Measurements from ENCODE around the gene WFDC1. TPM values are rescaled to one million over a fixed set of nuclear protein-coding genes. Genes with fewer than 3 reads are reported as not detected.

Gene WFDC1
- total and polyA plus RNA-seq, 10 of the 15 experiments (the other 5 are each of a cell fraction or from before 2014, with no cell fraction given): not detected

DNA sequence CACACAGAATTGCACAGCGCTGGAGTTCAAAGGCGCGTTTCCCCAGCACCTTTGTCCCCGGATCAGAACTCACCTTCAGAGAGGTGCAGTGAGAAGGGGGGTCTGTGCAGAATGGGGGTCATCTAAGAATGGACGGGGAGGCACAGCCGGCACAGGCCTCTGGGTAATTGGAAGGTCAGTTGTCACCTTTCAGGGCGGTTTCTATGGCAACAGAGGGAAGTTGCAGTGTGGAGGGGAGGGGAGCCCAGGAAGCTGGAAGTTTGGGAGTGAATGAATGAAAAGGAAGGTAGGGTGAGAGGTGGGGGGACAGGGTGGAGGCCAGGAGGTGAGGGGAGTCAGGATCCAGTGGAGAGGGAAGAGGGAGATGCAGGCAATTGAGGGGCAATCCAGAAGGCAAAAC, 42.5 kb upstream of the WFDC1 start:
- Histone ChIP-seq H3K9me3 (replicated peaks; ENCODE audit: control insufficient read depth, insufficient read depth, low read length) (no peaks in the 10 kb centered on the region), H3K9ac (ENCODE audit: control insufficient read depth, insufficient read depth, low read length) (no peak overlapping the region), H3K4me3 (no peak overlapping the region), H3K4me2 (ENCODE audit: control insufficient read depth, insufficient read depth) (no peak overlapping the region), H4K20me1 (ENCODE audit: control insufficient read depth, insufficient read depth) (no peaks in the 10 kb centered on the region), H2AFZ (ENCODE audit: control insufficient read depth, low read depth, low read length) (no peak overlapping the region), H3K79me2 (ENCODE audit: control insufficient read depth, insufficient read depth, low read length) (no peaks in the 10 kb centered on the region), H3K27me3 (replicated peaks in 1 of 2; ENCODE audit: control insufficient read depth in 2 of 2, insufficient read depth in 2 of 2, low read length in 1 of 2) (peaks cover 0 to 5% of the 10 kb centered on the region in 2 experiments; a peak in 2 of 4 replicates), H3K27ac (ENCODE audit: control insufficient read depth, insufficient read depth) (no peak overlapping the region), H3K4me1 (ENCODE audit: control insufficient read depth, insufficient read depth, low read length) (no peaks in the 10 kb centered on the region), H3K36me3 (ENCODE audit: control insufficient read depth in 2 of 2, insufficient read depth in 2 of 2, low read length in 1 of 2) (no peaks in the 10 kb centered on the region)
- in situ Hi-C loops (cut with MboI): no loop called here
- FAIRE-seq (no peak), ATAC-seq (no peak), DNase-seq (ENCODE audit: low read depth, low spot score) (no peak)
- intact Hi-C loops (cut with micrococcal nuclease; ENCODE audit: unreplicated experiment): no loop called here
- ChIA-PET SMC1A (ENCODE audit: uncharacterized antibody, unreplicated experiment) (no interaction called here), POLR2A (no interaction called here), CTCF (no interaction called here), RAD21 (ENCODE audit: unreplicated experiment) (no interaction called here)
- TF ChIP-seq MAX (IDR thresholded peaks at IDR 0.05; ENCODE audit: low read depth, low read length) (no peak), KDM1A (IDR thresholded peaks at IDR 0.05; ENCODE audit: borderline replicate concordance) (no peak), MTA2 (IDR thresholded peaks at IDR 0.05; ENCODE audit: low read depth) (no peak), MEF2B (IDR thresholded peaks at IDR 0.05; ENCODE audit: partially characterized antibody, poor library complexity, severe bottlenecking) (no peak), TCF3 (IDR thresholded peaks at IDR 0.05; ENCODE audit: borderline replicate concordance, insufficient read depth, low read depth, low read length) (no peak), ZNF207 (IDR thresholded peaks at IDR 0.05; ENCODE audit: borderline replicate concordance) (no peak), CTCF (IDR thresholded peaks at IDR 0.05 in 2 of 3, conservative IDR thresholded peaks at IDR 0.05 in 1 of 3; ENCODE audit: control insufficient read depth in 2 of 3, extremely low read depth in 1 of 3, insufficient read depth in 1 of 3, low read depth in 3 of 3, low read length in 3 of 3) (no peak), JUNB (IDR thresholded peaks at IDR 0.05) (no peak), ETV6 (conservative IDR thresholded peaks at IDR 0.05 in 1 of 2, IDR thresholded peaks at IDR 0.05 in 1 of 2; ENCODE audit: borderline replicate concordance in 1 of 2, low read depth in 1 of 2) (no peak), POLR2AphosphoS5 (IDR thresholded peaks at IDR 0.05; ENCODE audit: low read length) (no peak)
- TF ChIP-seq, protein P1, sequence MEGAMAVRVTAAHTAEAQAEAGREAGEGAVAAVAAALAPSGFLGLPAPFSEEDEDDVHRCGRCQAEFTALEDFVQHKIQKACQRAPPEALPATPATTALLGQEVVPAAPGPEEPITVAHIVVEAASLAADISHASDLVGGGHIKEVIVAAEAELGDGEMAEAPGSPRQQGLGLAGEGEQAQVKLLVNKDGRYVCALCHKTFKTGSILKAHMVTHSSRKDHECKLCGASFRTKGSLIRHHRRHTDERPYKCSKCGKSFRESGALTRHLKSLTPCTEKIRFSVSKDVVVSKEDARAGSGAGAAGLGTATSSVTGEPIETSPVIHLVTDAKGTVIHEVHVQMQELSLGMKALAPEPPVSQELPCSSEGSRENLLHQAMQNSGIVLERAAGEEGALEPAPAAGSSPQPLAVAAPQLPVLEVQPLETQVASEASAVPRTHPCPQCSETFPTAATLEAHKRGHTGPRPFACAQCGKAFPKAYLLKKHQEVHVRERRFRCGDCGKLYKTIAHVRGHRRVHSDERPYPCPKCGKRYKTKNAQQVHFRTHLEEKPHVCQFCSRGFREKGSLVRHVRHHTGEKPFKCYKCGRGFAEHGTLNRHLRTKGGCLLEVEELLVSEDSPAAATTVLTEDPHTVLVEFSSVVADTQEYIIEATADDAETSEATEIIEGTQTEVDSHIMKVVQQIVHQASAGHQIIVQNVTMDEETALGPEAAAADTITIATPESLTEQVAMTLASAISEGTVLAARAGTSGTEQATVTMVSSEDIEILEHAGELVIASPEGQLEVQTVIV (IDR thresholded peaks at IDR 0.05; ENCODE audit: borderline replicate concordance, partially characterized antibody): no peak
- no TSS peak for BruUV-seq (replicated peaks)
- 47% methylated on average over 7 of the region's 7 CpGs for WGBS (ENCODE audit: insufficient coverage, insufficient replicate concordance, low lambda C conversion rate, missing lambda C conversion rate)
